ENCODE data around the gene PLA1A.

The PLA1A gene

GRCh38 chr3:119630128-119630879 lies 32.6 kb downstream of the PLA1A start:
- no peak for DNase-seq (ENCODE audit: insufficient read length)
- TF ChIP-seq POLR2A (IDR thresholded peaks at IDR 0.05; ENCODE audit: low read depth, low read length) (no peak), POLR2AphosphoS5 (IDR thresholded peaks at IDR 0.05; ENCODE audit: low read depth, low read length) (no peak), TAF1 (IDR thresholded peaks at IDR 0.05; ENCODE audit: borderline replicate concordance, low read depth, low read length) (no peak)
- peak; percentile 77 for FAIRE-seq

- DNase-seq (ENCODE audit: insufficient read length), result no peak
- TF ChIP-seq TAF1 (IDR thresholded peaks at IDR 0.05; ENCODE audit: borderline replicate concordance, low read depth, low read length) (no peak), POLR2AphosphoS5 (IDR thresholded peaks at IDR 0.05; ENCODE audit: low read depth, low read length) (no peak), POLR2A (IDR thresholded peaks at IDR 0.05; ENCODE audit: low read depth, low read length) (no peak)
- FAIRE-seq, result no peak
Observed at GRCh38 chr3:119630880-119631329, 33.2 kb downstream of the PLA1A start.

- no peak for FAIRE-seq
- TF ChIP-seq TAF1 (IDR thresholded peaks at IDR 0.05; ENCODE audit: borderline replicate concordance, low read depth, low read length) (no peak), POLR2A (IDR thresholded peaks at IDR 0.05; ENCODE audit: low read depth, low read length) (no peak), POLR2AphosphoS5 (IDR thresholded peaks at IDR 0.05; ENCODE audit: low read depth, low read length) (no peak)
- no peak for DNase-seq (ENCODE audit: insufficient read length)
Observed at GRCh38 chr3:119631516-119631915, 33.8 kb downstream of the PLA1A start.

GRCh38 chr3:119632216-119632615 lies 34.5 kb downstream of the PLA1A start:
- TF ChIP-seq POLR2AphosphoS5 (IDR thresholded peaks at IDR 0.05; ENCODE audit: low read depth, low read length), result no peak
- no peak for DNase-seq (ENCODE audit: insufficient read length)
- FAIRE-seq, result no peak

- TF ChIP-seq POLR2AphosphoS5 (IDR thresholded peaks at IDR 0.05; ENCODE audit: low read depth, low read length) (no peak), POLR2A (IDR thresholded peaks at IDR 0.05; ENCODE audit: low read depth, low read length) (no peak), TAF1 (IDR thresholded peaks at IDR 0.05; ENCODE audit: borderline replicate concordance, low read depth, low read length) (no peak)
- FAIRE-seq (no peak), DNase-seq (ENCODE audit: insufficient read length) (no peak)
Observed at GRCh38 chr3:119632829-119633228, 35.1 kb downstream of the PLA1A start.

GRCh38 chr3:119635719-119636118 lies 38.0 kb downstream of the PLA1A start:
- TF ChIP-seq POLR2AphosphoS5 (IDR thresholded peaks at IDR 0.05; ENCODE audit: low read depth, low read length) (no peak), TAF1 (IDR thresholded peaks at IDR 0.05; ENCODE audit: borderline replicate concordance, low read depth, low read length) (no peak), POLR2A (IDR thresholded peaks at IDR 0.05; ENCODE audit: low read depth, low read length) (no peak)
- no peak for DNase-seq (ENCODE audit: insufficient read length)
- FAIRE-seq, result peak; percentile 66

- no peak for DNase-seq (ENCODE audit: insufficient read length)
- no peak for FAIRE-seq
- TF ChIP-seq POLR2AphosphoS5 (IDR thresholded peaks at IDR 0.05; ENCODE audit: low read depth, low read length) (no peak), TAF1 (IDR thresholded peaks at IDR 0.05; ENCODE audit: borderline replicate concordance, low read depth, low read length) (no peak), POLR2A (IDR thresholded peaks at IDR 0.05; ENCODE audit: low read depth, low read length) (no peak)
Observed at GRCh38 chr3:119636249-119636648, 38.6 kb downstream of the PLA1A start.

GRCh38 chr3:119636891-119637611 lies 39.4 kb downstream of the PLA1A start:
- TF ChIP-seq TAF1 (IDR thresholded peaks at IDR 0.05; ENCODE audit: borderline replicate concordance, low read depth, low read length), result no peak
- FAIRE-seq (peak; percentile 60), DNase-seq (ENCODE audit: insufficient read length) (no peak)

- TF ChIP-seq POLR2AphosphoS5 (IDR thresholded peaks at IDR 0.05; ENCODE audit: low read depth, low read length), result no peak; the same call in 1 of the 2 replicates
- 0 out of 2 replicates have a peak, but pooled peaks have one; percentile 21 for TF ChIP-seq POLR2A (IDR thresholded peaks at IDR 0.05; ENCODE audit: low read depth, low read length)
- no peak for TF ChIP-seq TAF1 (IDR thresholded peaks at IDR 0.05; ENCODE audit: borderline replicate concordance, low read depth, low read length)
Observed at GRCh38 chr3:119637679-119638477, 40.2 kb downstream of the PLA1A start.

GRCh38 chr3:119639494-119640350 lies 42.0 kb downstream of the PLA1A start:
- DNase-seq (ENCODE audit: insufficient read length), result no peak
- TF ChIP-seq TAF1 (IDR thresholded peaks at IDR 0.05; ENCODE audit: borderline replicate concordance, low read depth, low read length) (no peak), POLR2AphosphoS5 (IDR thresholded peaks at IDR 0.05; ENCODE audit: low read depth, low read length) (no peak), POLR2A (IDR thresholded peaks at IDR 0.05; ENCODE audit: low read depth, low read length) (no peak)
- FAIRE-seq, result peak; percentile 79

More at GRCh38 chr3:119637679-119638477, 40.2 kb downstream of the PLA1A start:
- no peak for DNase-seq (ENCODE audit: insufficient read length)
- FAIRE-seq, result peak; percentile 82

- FAIRE-seq (no peak), DNase-seq (ENCODE audit: insufficient read length) (no peak)
- TF ChIP-seq POLR2A (IDR thresholded peaks at IDR 0.05; ENCODE audit: low read depth, low read length) (no peak), TAF1 (IDR thresholded peaks at IDR 0.05; ENCODE audit: borderline replicate concordance, low read depth, low read length) (no peak), POLR2AphosphoS5 (IDR thresholded peaks at IDR 0.05; ENCODE audit: low read depth, low read length) (no peak)
Observed at GRCh38 chr3:119641416-119641815, 43.7 kb downstream of the PLA1A start.

Measured in GM12892 (cell line).